Measurements from ENCODE around the gene RAB42. TPM values are rescaled to one million over a fixed set of nuclear protein-coding genes. Genes with fewer than 3 reads are reported as not detected.

The RAB42 gene
- total and polyA plus RNA-seq, 2 of the 8 experiments (the other 6 are each of a cell fraction or from before 2014, with no cell fraction given) = 12.5 to 16.6 TPM

DNA sequence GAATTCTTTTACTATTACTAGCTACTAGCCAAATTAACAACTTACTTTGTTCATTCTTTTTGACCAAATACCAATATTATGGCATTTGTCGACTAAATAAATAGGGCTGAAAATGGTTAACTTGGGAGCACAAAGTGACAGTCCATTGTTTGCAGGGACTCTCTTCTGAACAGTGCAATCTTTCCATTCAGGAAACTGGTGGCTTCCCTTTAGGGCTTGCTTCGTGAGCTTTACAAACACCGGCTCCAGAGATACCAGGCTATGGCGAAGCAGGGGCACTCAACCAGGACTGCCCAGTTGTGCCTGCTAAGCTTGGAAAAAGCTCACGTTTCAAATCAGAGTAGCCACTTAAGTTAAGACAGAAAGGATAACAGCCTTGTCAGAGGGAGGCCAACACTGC, 12.3 kb downstream of the RAB42 start:
- no peaks in the 10 kb centered on the region for H3K27me3 ChIP-seq (replicated peaks in 1 of 4; ENCODE audit: control insufficient read depth in 3 of 4, extremely low read depth in 1 of 4, insufficient read depth in 3 of 4, low read length in 3 of 4)
- H3K4me1 ChIP-seq (replicated peaks in 1 of 4; ENCODE audit: control insufficient read depth in 3 of 4, insufficient read depth in 4 of 4, low read length in 3 of 4) = 0 out of 7 replicates have a peak, but pooled peaks cover 0 to 2% (median 0%) of the 10 kb centered on the region in 4 experiments
- no peak overlapping the region for H2BK20ac ChIP-seq (ENCODE audit: low read length)
- H2AK5ac ChIP-seq (ENCODE audit: low read depth, low read length) = no peak overlapping the region
- peaks cover 0 to 17% (median 5%) of the 10 kb centered on the region in 4 experiments; a peak in 5 of 8 replicates for H3K36me3 ChIP-seq (ENCODE audit: control insufficient read depth in 2 of 4, insufficient read depth in 4 of 4, low read length in 3 of 4)
- H3K4me3 ChIP-seq (ENCODE audit: extremely low read depth in 1 of 4, insufficient read depth in 2 of 4, low read depth in 3 of 4, low read length in 4 of 4) = no peak overlapping the region
- no peak overlapping the region for H3K4ac ChIP-seq (replicated peaks; ENCODE audit: insufficient read length, low read depth, low read length)
- H3K23ac ChIP-seq (ENCODE audit: insufficient read length) = no peak overlapping the region
- no peak overlapping the region for H2AFZ ChIP-seq (ENCODE audit: low read length)
- H3K27ac ChIP-seq (ENCODE audit: low read depth, low read length) = no peak overlapping the region
- FAIRE-seq (no peak), DNase-seq (ENCODE audit: low read depth in 1 of 2, low spot score in 2 of 2) (no peak)
- H2BK5ac ChIP-seq (ENCODE audit: low read depth, low read length) = no peak overlapping the region
- no peaks in the 10 kb centered on the region for H4K20me1 ChIP-seq (replicated peaks in 1 of 2; ENCODE audit: control insufficient read depth in 1 of 2, insufficient read depth in 2 of 2, low read length in 2 of 2)
- no peak overlapping the region for H3K9ac ChIP-seq (replicated peaks in 1 of 4; ENCODE audit: extremely low read depth in 1 of 4, low read depth in 3 of 4, low read length in 3 of 4)
- WGBS, 2 experiments (ENCODE audit: extremely low coverage in 1 of 2, insufficient coverage in 1 of 2, insufficient read length in 1 of 2, insufficient replicate concordance in 2 of 2, low coverage in 1 of 2, low lambda C conversion rate in 2 of 2, missing lambda C conversion rate in 1 of 2) = 98% methylated on average over 5 of the region's 5 CpGs; no CpG with 5 or more reads in 1 of the 2 experiments
- no peak overlapping the region for H3K18ac ChIP-seq (ENCODE audit: extremely low read depth, low read length)
- H4K8ac ChIP-seq (ENCODE audit: extremely low read depth, insufficient read depth, low read length) = no peak overlapping the region
- no peak overlapping the region for H3K14ac ChIP-seq (ENCODE audit: insufficient read length)
- no peak overlapping the region for H2BK12ac ChIP-seq (ENCODE audit: low read depth, low read length)
- H3K79me1 ChIP-seq (ENCODE audit: low read depth, low read length) = no peaks in the 10 kb centered on the region
- no peak overlapping the region for H3K4me2 ChIP-seq (ENCODE audit: insufficient read depth in 1 of 2, low read depth in 2 of 2, low read length in 2 of 2)
- POLR2A ChIA-PET (ENCODE audit: partially characterized antibody) = interaction anchor here (0.9 to 21.8 kb wide), 9 partner anchors 12 to 185 kb away, joined by 3 to 473 read pairs (median 3); partner anchors contain the start of gene RCC1
- no peak overlapping the region for H4K91ac ChIP-seq (replicated peaks; ENCODE audit: insufficient read length, low read length)
- CTCF ChIA-PET (ENCODE audit: partially characterized antibody) = interaction anchor here (0.8 to 6.9 kb wide), 20 partner anchors 8 to 273 kb away, joined by 3 to 73 read pairs (median 4); partner anchors contain the start of genes RAB42 and TRNAU1AP
- H3K56ac ChIP-seq (replicated peaks; ENCODE audit: insufficient read length, low read depth, low read length) = no peak overlapping the region
- H2BK15ac ChIP-seq (ENCODE audit: low read length) = no peak overlapping the region
- no peaks in the 10 kb centered on the region for H3K79me2 ChIP-seq (ENCODE audit: control insufficient read depth in 1 of 2, insufficient read depth in 2 of 2, low read length in 2 of 2)
- no peaks in the 10 kb centered on the region for H3K23me2 ChIP-seq (ENCODE audit: low read depth, low read length)
- H2BK120ac ChIP-seq (replicated peaks; ENCODE audit: low read depth, low read length) = no peak overlapping the region
- H4K5ac ChIP-seq (ENCODE audit: insufficient read length, low read depth, low read length) = no peak overlapping the region
- H3K9me3 ChIP-seq (ENCODE audit: insufficient read depth in 2 of 2, low read depth in 1 of 2, low read length in 1 of 2) = no peaks in the 10 kb centered on the region
- no peak for TF ChIP-seq BCL11A (IDR thresholded peaks at IDR 0.05; ENCODE audit: low read depth in 2 of 2, low read length in 2 of 2)
- TF ChIP-seq, protein P1, sequence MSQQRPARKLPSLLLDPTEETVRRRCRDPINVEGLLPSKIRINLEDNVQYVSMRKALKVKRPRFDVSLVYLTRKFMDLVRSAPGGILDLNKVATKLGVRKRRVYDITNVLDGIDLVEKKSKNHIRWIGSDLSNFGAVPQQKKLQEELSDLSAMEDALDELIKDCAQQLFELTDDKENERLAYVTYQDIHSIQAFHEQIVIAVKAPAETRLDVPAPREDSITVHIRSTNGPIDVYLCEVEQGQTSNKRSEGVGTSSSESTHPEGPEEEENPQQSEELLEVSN (IDR thresholded peaks at IDR 0.05) = no peak
- TF ChIP-seq JUND (IDR thresholded peaks at IDR 0.05; ENCODE audit: low read length) = no peak
- TF ChIP-seq RXRA (IDR thresholded peaks at IDR 0.05; ENCODE audit: insufficient read depth, low read depth, low read length) = no peak
- no peak for TF ChIP-seq FOSL1 (IDR thresholded peaks at IDR 0.05; ENCODE audit: insufficient read depth, low read depth, low read length)
- TF ChIP-seq, protein P2, sequence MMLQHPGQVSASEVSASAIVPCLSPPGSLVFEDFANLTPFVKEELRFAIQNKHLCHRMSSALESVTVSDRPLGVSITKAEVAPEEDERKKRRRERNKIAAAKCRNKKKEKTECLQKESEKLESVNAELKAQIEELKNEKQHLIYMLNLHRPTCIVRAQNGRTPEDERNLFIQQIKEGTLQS (IDR thresholded peaks at IDR 0.05; ENCODE audit: insufficient read depth, low read depth, low read length) = no peak
- TF ChIP-seq YY1 (IDR thresholded peaks at IDR 0.05; ENCODE audit: low read depth, low read length) = no peak
- no peak for TF ChIP-seq ZNF274 (IDR thresholded peaks at IDR 0.05; ENCODE audit: borderline replicate concordance, extremely low read depth, low read length)
- TF ChIP-seq SP2 (IDR thresholded peaks at IDR 0.05; ENCODE audit: low read length) = no peak
- TF ChIP-seq CBX5 (IDR thresholded peaks at IDR 0.05; ENCODE audit: low read depth, low read length) = no peak
- TF ChIP-seq TAF1 (IDR thresholded peaks at IDR 0.05; ENCODE audit: low read depth, low read length) = no peak
- TF ChIP-seq CEBPB (IDR thresholded peaks at IDR 0.05; ENCODE audit: low read depth, low read length) = no peak
- no peak for TF ChIP-seq HDAC2 (IDR thresholded peaks at IDR 0.05; ENCODE audit: borderline replicate concordance in 1 of 2, low read depth in 2 of 2, low read length in 2 of 2)
